ENCODE data around the gene COL4A2.

Gene COL4A2

DNA sequence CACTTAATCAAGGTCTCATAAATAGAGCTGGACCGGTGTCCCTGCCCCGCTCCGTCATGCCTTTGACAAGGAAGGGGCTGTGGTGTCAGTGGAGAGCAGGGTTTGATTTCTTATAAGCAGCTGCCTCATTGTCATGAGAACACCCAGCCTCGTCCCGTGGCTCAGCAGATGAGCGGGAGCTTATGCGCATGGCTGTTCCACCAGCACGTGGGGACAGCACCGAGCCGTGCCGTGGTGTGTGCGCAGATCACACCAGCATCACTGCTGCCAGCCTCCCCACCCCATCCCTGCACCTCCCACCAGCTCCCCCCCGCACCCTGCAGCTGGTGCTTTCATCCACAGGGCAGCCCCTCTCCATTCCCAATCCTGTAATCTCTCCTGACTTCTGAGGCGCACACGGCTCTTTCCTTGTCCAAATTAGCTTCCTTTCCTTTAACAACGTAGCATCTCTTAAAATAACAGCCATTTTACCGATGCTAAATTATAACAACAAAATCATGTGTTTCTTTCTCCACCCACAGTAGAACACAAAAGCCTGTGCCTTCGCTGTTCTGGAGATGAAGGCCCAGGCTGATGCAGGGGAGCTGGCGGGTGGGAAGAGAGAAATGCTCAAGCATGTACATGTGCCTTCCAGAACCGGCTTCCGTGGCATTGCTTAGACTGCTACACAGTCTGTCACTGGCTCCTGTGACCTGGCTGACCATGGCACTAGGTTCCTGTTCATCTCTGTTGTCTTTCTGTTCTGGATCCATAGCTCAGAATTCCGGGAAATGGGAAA lies 157.7 kb downstream of the COL4A2 start:
- ChIA-PET CTCF (interaction anchor here (0.8 to 3.2 kb wide), 3 partner anchors 9 to 218 kb away, joined by 3 to 18 read pairs (median 3); no protein-coding TSS in a partner anchor), POLR2A (no interaction called here)
- H3K4me3 ChIP-seq (ENCODE audit: low read depth, low read length): no peak overlapping the region
- TF ChIP-seq, protein P1, sequence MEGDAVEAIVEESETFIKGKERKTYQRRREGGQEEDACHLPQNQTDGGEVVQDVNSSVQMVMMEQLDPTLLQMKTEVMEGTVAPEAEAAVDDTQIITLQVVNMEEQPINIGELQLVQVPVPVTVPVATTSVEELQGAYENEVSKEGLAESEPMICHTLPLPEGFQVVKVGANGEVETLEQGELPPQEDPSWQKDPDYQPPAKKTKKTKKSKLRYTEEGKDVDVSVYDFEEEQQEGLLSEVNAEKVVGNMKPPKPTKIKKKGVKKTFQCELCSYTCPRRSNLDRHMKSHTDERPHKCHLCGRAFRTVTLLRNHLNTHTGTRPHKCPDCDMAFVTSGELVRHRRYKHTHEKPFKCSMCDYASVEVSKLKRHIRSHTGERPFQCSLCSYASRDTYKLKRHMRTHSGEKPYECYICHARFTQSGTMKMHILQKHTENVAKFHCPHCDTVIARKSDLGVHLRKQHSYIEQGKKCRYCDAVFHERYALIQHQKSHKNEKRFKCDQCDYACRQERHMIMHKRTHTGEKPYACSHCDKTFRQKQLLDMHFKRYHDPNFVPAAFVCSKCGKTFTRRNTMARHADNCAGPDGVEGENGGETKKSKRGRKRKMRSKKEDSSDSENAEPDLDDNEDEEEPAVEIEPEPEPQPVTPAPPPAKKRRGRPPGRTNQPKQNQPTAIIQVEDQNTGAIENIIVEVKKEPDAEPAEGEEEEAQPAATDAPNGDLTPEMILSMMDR (IDR thresholded peaks at IDR 0.05; ENCODE audit: insufficient read depth, low read length, missing control alignments): no peak
- DNase-seq (ENCODE audit: low read depth, low spot score): no peak

DNA sequence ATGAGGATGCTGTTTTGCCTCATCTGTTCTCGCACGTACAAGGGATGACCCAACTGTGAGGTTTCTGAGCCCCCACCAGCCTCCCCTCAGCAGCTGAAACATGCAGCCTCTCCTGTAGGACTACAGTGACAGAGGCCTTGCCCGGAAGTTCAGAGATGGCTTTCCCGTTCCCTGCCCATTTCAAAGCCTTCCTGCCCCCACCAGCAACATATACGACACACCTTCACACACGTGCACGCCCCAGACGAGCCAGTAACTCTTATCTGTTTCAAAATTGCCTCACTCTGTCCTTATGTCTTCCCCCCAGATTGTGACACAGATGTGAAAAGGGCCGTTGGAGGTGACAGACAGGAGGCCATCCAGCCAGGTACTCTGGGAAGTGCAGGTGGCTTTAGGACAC lies 158.6 kb downstream of the COL4A2 start:
- DNase-seq (ENCODE audit: low read depth, low spot score): no peak
- ChIA-PET POLR2A (no interaction called here), CTCF (interaction anchor here (3.2 kb wide), 1 partner anchor 10 kb away, joined by 18 read pairs; no protein-coding TSS in a partner anchor)
- H3K4me3 ChIP-seq (ENCODE audit: low read depth, low read length): no peak overlapping the region
- TF ChIP-seq, protein P1 (IDR thresholded peaks at IDR 0.05; ENCODE audit: insufficient read depth, low read length, missing control alignments): no peak

DNA sequence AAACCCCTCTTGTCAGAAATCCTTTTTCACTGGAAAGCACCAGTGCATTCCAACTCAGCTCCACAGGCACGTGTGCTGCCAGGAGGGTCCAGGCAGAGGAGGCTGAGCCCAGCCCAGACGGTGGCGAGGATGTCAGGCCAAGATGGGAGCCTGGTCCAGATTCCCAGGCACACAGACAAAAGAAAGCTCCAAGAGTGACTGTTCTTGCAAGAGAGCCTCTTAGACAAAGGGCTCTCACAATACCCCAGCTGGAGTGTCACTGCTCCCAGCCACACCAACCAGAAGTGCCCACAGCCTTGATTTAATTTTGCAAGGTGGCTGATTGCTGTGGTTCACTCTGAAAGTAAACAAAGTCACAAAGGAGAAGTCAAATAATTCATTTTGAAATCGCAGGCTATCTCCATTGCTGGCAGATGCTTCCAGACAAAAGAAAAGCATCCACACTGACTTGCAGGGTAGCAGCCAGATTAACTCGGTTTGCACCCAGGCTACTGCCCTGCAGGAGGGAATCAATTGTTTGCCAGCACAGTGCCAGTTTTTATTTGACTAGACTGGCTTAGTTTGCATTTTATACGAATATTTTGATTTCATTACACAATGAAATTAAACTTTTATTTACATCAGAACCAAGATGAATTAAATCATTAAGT lies 159.3 kb downstream of the COL4A2 start:
- no peak overlapping the region for H3K4me3 ChIP-seq (ENCODE audit: low read depth, low read length)
- no peak for DNase-seq (ENCODE audit: low read depth, low spot score)
- POLR2A ChIA-PET: no interaction called here
- CTCF ChIA-PET: interaction anchor here (3.2 kb wide), 1 partner anchor 11 kb away, joined by 18 read pairs; no protein-coding TSS in a partner anchor
- TF ChIP-seq, protein P1 (IDR thresholded peaks at IDR 0.05; ENCODE audit: insufficient read depth, low read length, missing control alignments): no peak

DNA sequence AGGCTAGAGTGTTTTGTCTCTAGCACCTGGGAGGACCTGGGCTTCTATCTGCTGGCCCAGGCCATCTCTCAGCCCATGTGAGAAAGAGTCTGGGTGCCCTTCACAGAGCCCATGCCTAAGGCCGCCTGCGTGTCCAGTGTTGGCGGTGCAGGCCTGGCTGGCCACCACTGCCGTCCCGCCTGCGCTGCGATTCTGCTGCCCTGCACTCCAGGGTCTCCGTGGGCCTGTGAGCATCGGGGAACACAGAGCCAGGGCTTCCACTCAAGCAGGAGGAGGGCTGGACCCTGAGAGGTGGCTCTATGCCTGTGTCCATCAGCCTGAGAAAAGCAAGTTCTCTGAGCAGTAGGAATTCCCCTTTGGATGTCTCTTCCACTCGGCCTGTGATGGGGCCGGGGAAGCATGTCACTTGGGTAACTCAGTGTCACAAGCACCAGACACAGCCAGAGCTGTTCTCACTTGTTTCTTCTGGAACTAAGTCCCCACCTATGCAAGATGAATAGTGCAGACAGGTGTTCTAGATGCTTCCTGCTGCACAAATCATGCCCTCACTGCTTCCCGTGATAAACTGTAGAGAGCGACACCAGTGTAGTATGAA lies 160.5 kb downstream of the COL4A2 start:
- ChIA-PET POLR2A (no interaction called here), CTCF (interaction anchor here (2.7 kb wide), 1 partner anchor 12 kb away, joined by 8 read pairs; no protein-coding TSS in a partner anchor)
- DNase-seq (ENCODE audit: low read depth, low spot score): no peak
- TF ChIP-seq, protein P1 (IDR thresholded peaks at IDR 0.05; ENCODE audit: insufficient read depth, low read length, missing control alignments): no peak
- H3K4me3 ChIP-seq (ENCODE audit: low read depth, low read length): no peak overlapping the region

DNA sequence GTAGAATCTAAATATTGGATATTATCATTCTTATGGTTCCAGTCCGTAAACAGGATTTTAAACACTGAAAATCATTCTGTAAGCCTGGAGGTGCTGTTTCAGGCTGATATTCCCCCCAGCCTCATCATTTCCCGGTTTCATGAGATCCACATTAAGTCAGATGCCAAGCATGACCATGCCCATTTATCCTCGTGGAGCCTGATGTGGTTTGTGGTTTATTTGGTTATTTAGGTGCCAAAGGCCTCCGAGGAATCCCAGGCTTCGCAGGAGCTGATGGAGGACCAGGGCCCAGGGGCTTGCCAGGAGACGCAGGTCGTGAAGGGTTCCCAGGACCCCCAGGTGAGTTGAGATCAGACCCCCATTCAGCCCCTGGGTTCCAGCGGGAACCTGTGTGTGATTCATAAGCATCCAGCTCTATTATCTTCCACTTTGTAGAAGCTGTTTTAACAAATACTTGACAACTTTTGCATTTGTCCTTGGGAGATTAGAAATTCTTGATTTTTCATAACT lies 162.0 kb downstream of the COL4A2 start:
- DNase-seq (ENCODE audit: low read depth, low spot score): no peak
- POLR2A ChIA-PET: no interaction called here
- no peak overlapping the region for H3K4me3 ChIP-seq (ENCODE audit: low read depth, low read length)
- TF ChIP-seq, protein P1 (IDR thresholded peaks at IDR 0.05; ENCODE audit: insufficient read depth, low read length, missing control alignments): no peak
- CTCF ChIA-PET: interaction anchor here (2.7 kb wide), 1 partner anchor 13 kb away, joined by 8 read pairs; no protein-coding TSS in a partner anchor

DNA sequence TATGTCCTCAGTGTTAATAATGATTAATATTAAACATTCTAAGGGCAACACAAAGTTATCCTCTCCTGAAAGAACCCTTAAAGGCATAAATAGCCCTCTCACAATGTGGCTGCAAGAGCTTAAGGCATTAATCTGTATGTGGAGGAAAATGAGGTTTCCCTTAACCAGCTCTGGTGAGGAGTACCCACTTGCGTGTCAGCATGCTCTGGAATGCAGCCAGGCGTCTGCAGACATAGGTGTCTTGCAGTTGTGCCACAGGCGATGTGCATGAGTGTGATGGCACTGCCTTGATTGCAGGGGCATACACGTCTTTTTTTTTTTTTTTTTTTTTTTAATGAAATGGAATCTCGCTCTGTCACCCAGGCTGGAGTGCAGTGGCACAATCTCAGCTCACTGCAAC lies 162.5 kb downstream of the COL4A2 start:
- no peak overlapping the region for H3K4me3 ChIP-seq (ENCODE audit: low read depth, low read length)
- TF ChIP-seq, protein P1 (IDR thresholded peaks at IDR 0.05; ENCODE audit: insufficient read depth, low read length, missing control alignments): no peak
- no peak for DNase-seq (ENCODE audit: low read depth, low spot score)
- ChIA-PET POLR2A (no interaction called here), CTCF (interaction anchor here (2.7 kb wide), 1 partner anchor 14 kb away, joined by 8 read pairs; no protein-coding TSS in a partner anchor)

Data from AG04449 (cell line).